Uterus (tissue), 4 donors: ENCODE data around the gene SLC30A2. TPM values are rescaled to one million over a fixed set of nuclear protein-coding genes. Genes with fewer than 3 reads are reported as not detected.

Source experiments
- DNase-seq, 2 donors: peaks; one replicate each; pipeline ENCODE4 v3.0.0-alpha.2; 2019 to 2020
- H3K27ac ChIP-seq, 2 donors: fragments of 200-600 bp; sonication (generic); 1 replicate in 1 of 2; 2 replicates in 1 of 2; pipeline ENCODE4 v1.5.1; 2016 to 2018
- H3K27me3 ChIP-seq, 2 donors: fragments of 200-600 bp; sonication (generic); one replicate each; pipeline ENCODE4 v1.5.1; 2018 to 2019; ENCODE audit warnings: control low read depth in 1 of 2
- H3K36me3 ChIP-seq, 2 donors: fragments of 200-600 bp; sonication (generic); one replicate each; pipeline ENCODE4 v1.5.1; 2019; ENCODE audit warnings: control low read depth in 1 of 2
- H3K4me1 ChIP-seq, 2 donors: fragments of 200-600 bp; sonication (generic); one replicate each; pipeline ENCODE4 v1.5.1; 2018 to 2019; ENCODE audit warnings: control low read depth in 1 of 2
- H3K4me3 ChIP-seq, 2 donors: fragments of 200-600 bp; sonication (generic); 1 replicate in 1 of 2; 2 replicates in 1 of 2; pipeline ENCODE4 v1.5.1; 2018 to 2019; ENCODE audit warnings: mild to moderate bottlenecking in 1 of 2
- H3K9me3 ChIP-seq, 2 donors: fragments of 200-600 bp; sonication (generic); one replicate each; pipeline ENCODE4 v1.5.1; 2019; ENCODE audit warnings: control low read depth in 1 of 2
- POLR2A ChIP-seq, 2 donors: fragments of 450-650 bp; IDR thresholded peaks; one replicate each; pipeline ENCODE4 v1.6.1; 2016; ENCODE audit warnings: antibody characterized with exemption in 2 of 2, mild to moderate bottlenecking in 1 of 2, moderate library complexity in 1 of 2
- intact Hi-C: fragments of 100-400 bp; cut with DNase I; formaldehyde crosslinking; loops from one replicate; pipeline ENCODE4 v1.15.1; 2023; ENCODE audit warnings: low total_unique reads
- total RNA-seq, 4 donors: library from RNA; depleted of rRNA in 3 of 4; stranded (reverse); fragments of >200 nt in 3 of 4; gene quantifications; one replicate each; pipeline versions ENCODE4 v1.1.0 to v1.2.4, GENCODE V29; 2014 to 2023
- TF ChIP-seq, protein P1 (sequence below), 4 experiments: fragments of 200-600 bp in 2 of 4; fragments of 450-650 bp in 2 of 4; sonication (generic) in 2 of 4; IDR thresholded peaks; one replicate each; pipeline ENCODE4 v1.5.1; 2016 to 2019; ENCODE audit warnings: antibody characterized with exemption in 4 of 4, mild to moderate bottlenecking in 2 of 4, moderate library complexity in 1 of 4
- donor health status: DM: yes; HTN: yes; CAD: no.

Gene SLC30A2
- total RNA-seq, 4 donors from 2014 or later: 0.07 to 0.49 TPM; not detected in 2

- Histone ChIP-seq H3K4me1 (no peaks in the 10 kb centered on the region), H3K4me3 (no peak overlapping the region), H3K27ac (no peak overlapping the region), H3K27me3 (no peaks in the 10 kb centered on the region), H3K36me3 (no peaks in the 10 kb centered on the region), H3K9me3 (no peaks in the 10 kb centered on the region)
- intact Hi-C loops: no loop called here
- DNase-seq: no peak
- no peak for TF ChIP-seq POLR2A (IDR thresholded peaks at IDR 0.05)
- TF ChIP-seq, protein P1, sequence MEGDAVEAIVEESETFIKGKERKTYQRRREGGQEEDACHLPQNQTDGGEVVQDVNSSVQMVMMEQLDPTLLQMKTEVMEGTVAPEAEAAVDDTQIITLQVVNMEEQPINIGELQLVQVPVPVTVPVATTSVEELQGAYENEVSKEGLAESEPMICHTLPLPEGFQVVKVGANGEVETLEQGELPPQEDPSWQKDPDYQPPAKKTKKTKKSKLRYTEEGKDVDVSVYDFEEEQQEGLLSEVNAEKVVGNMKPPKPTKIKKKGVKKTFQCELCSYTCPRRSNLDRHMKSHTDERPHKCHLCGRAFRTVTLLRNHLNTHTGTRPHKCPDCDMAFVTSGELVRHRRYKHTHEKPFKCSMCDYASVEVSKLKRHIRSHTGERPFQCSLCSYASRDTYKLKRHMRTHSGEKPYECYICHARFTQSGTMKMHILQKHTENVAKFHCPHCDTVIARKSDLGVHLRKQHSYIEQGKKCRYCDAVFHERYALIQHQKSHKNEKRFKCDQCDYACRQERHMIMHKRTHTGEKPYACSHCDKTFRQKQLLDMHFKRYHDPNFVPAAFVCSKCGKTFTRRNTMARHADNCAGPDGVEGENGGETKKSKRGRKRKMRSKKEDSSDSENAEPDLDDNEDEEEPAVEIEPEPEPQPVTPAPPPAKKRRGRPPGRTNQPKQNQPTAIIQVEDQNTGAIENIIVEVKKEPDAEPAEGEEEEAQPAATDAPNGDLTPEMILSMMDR (IDR thresholded peaks at IDR 0.05): no peak
These were observed 42.2 kb downstream of the SLC30A2 start for GRCh38 chr1:26003756-26004155.

- Histone ChIP-seq H3K4me3 (no peak overlapping the region), H3K36me3 (no peaks in the 10 kb centered on the region), H3K9me3 (no peaks in the 10 kb centered on the region), H3K27ac (no peak overlapping the region), H3K4me1 (no peaks in the 10 kb centered on the region), H3K27me3 (no peaks in the 10 kb centered on the region)
- intact Hi-C loops: no loop called here
- TF ChIP-seq, protein P1 (IDR thresholded peaks at IDR 0.05): no peak
- no peak for TF ChIP-seq POLR2A (IDR thresholded peaks at IDR 0.05)
- no peak for DNase-seq
These were observed 42.7 kb downstream of the SLC30A2 start for GRCh38 chr1:26003262-26003661.

DNA sequence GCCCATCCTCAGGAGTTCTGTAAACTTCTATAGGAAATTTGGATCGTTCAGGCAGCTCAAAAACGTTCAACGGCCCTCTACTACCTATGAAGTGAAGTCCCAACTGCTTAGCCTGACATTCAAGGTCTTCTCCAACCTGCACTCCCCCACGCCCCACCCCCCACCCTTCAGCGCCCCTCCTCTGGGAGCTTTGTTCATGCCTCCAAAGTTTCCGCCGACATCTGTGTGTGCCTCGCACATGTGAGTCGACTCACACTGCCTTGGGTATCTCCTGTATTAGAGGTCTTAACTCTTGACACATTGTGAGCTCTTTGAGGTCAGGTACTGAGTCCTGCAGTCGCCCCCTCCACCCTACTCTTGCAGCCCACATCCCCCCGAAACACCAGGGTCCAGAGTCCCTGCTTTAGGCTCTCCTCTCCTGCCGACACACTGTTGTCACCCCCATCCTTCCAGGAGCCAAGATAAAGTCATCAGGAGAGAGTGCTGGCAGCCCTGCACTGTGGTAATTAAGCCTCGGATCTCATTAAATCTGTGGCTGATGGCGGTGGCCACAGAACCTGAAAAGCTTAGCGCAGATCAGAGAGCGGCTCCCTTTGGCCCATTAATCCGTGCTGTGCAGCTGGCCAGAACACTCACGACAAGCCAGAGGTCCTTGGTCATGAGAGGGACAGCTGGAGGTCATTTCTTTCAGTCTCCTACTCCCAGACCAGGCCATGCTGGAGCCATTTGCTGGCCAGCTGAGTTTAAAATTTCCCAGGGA is 46.7 kb downstream of the SLC30A2 start:
- Histone ChIP-seq H3K4me1 (no peaks in the 10 kb centered on the region), H3K27ac (peak overlapping the region; percentile 65 to 86), H3K9me3 (no peaks in the 10 kb centered on the region), H3K36me3 (no peaks in the 10 kb centered on the region), H3K27me3 (no peaks in the 10 kb centered on the region), H3K4me3 (no peak overlapping the region)
- no peak for TF ChIP-seq POLR2A (IDR thresholded peaks at IDR 0.05)
- TF ChIP-seq, protein P1 (IDR thresholded peaks at IDR 0.05): no peak
- DNase-seq: no peak
- intact Hi-C loops: loop anchor here (2.0 kb wide), 1 partner anchor 104 kb away; no protein-coding TSS in a partner anchor

GRCh38 chr1:25997828-25998761 is 47.8 kb downstream of the SLC30A2 start, which contains the start of gene PAFAH2:
Gene PAFAH2 (minus strand): TSS chr1:25998063. CDS start chr1:25990816, 7,247 bp downstream.
- H3K36me3 ChIP-seq: no peaks in the 10 kb centered on the region
- intact Hi-C loops: loop anchor here (2.0 kb wide), 1 partner anchor 103 kb away; no protein-coding TSS in a partner anchor
- no peak for TF ChIP-seq POLR2A (IDR thresholded peaks at IDR 0.05)
- TF ChIP-seq, protein P1 (IDR thresholded peaks at IDR 0.05): peak; percentile 92 to 100 (median 98)
- H3K9me3 ChIP-seq: no peaks in the 10 kb centered on the region
- no peaks in the 10 kb centered on the region for H3K4me1 ChIP-seq
- peak within 1 kb of the TSS; percentile 64 to 69 for H3K4me3 ChIP-seq
- peak; percentile 97 to 98 for DNase-seq
- peak within 1 kb of the TSS; percentile 85 to 86 for H3K27ac ChIP-seq
- H3K27me3 ChIP-seq: no peaks in the 10 kb centered on the region
